ENCODE results near the gene EGR4.

DNA sequence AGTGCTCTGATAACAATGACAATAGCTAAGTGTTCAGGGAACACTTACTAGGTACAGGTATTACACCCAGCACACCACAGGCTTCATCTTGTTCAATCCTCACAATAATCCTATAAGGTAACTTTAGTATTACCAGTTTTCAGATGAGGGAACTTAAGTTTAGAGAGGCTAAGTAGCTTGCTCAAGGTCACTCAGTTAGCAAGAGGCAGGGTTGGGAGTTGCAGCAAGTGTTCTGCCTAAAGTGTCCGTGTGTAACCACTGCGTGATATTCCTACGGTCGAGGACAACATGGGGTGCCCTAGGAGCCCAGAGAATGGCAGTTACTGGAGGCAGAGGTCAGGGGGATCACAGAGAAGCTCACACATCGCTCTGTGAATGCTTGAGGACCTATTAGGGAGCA, 30.2 kb upstream of the EGR4 start:
- TF ChIP-seq, protein P1, sequence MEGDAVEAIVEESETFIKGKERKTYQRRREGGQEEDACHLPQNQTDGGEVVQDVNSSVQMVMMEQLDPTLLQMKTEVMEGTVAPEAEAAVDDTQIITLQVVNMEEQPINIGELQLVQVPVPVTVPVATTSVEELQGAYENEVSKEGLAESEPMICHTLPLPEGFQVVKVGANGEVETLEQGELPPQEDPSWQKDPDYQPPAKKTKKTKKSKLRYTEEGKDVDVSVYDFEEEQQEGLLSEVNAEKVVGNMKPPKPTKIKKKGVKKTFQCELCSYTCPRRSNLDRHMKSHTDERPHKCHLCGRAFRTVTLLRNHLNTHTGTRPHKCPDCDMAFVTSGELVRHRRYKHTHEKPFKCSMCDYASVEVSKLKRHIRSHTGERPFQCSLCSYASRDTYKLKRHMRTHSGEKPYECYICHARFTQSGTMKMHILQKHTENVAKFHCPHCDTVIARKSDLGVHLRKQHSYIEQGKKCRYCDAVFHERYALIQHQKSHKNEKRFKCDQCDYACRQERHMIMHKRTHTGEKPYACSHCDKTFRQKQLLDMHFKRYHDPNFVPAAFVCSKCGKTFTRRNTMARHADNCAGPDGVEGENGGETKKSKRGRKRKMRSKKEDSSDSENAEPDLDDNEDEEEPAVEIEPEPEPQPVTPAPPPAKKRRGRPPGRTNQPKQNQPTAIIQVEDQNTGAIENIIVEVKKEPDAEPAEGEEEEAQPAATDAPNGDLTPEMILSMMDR (IDR thresholded peaks at IDR 0.05), result no peak
- TF ChIP-seq POLR2AphosphoS5 (IDR thresholded peaks at IDR 0.05; ENCODE audit: low read depth, low read length) (no peak), YY1 (IDR thresholded peaks at IDR 0.05; ENCODE audit: low read depth) (no peak)
